Measurements from ENCODE around the gene DNAJC5. TPM values are rescaled to one million over a fixed set of nuclear protein-coding genes. Genes with fewer than 3 reads are reported as not detected.
"Not testable (repeated sequence)": the region's sequence is repeated elsewhere in the genome, so short reads cannot be mapped to it uniquely, and the experiment has no call there.

DNAJC5 gene
- total RNA-seq, 1 experiment from 2014 or later: 64.1 TPM

GRCh38 chr20:63908008-63908682, 13.2 kb downstream of the DNAJC5 start:
- DNase-seq (ENCODE audit: low read depth): no peak

DNA sequence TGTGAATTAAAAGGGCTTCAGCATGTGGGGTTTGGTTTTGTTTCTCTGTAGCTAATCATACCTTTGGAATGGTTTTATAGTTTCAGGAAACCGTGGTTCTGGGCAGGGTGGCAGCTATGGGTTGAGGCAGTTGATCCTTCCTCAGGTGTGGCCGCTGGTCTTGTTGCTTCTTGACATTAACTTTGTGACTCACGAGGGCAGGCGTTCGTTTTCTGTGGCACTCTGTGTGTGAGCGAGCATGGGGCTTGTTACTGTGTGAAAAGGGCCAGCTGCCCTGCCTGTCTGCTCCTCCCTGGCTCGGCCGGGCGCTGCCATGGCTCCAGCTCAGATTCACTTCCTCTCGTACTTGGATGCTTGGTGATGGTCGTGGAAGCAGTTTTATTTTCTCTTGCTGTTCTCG, 16.2 kb downstream of the DNAJC5 start:
- DNase-seq (ENCODE audit: low read depth): peak; percentile 72

- no peak for DNase-seq (ENCODE audit: low read depth)
Measured at GRCh38 chr20:63913768-63914167, 18.8 kb downstream of the DNAJC5 start.

DNA sequence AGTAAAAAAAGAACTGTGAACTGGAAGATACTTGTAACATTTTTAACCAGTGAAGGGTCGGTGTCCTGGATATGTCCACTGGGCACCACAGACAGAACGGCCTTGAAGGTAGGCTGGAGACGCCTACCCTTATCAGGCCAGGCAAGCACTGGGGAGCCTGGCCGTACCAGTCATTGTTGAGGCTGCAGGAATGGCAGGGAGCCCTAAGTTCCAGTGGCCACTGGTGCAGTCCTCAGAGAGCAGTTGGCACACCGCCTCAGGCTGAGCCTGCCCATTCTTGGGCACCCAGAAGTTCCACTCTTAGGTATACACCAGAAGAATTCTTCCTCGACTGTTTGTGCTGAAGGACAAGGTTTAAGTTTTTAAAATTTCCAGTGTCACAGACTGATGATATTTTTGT, 20.5 kb downstream of the DNAJC5 start:
- DNase-seq (ENCODE audit: low read depth): no peak

- DNase-seq (ENCODE audit: low read depth): not testable (repeated sequence)
Measured at GRCh38 chr20:63916371-63916939, 21.5 kb downstream of the DNAJC5 start.

DNA sequence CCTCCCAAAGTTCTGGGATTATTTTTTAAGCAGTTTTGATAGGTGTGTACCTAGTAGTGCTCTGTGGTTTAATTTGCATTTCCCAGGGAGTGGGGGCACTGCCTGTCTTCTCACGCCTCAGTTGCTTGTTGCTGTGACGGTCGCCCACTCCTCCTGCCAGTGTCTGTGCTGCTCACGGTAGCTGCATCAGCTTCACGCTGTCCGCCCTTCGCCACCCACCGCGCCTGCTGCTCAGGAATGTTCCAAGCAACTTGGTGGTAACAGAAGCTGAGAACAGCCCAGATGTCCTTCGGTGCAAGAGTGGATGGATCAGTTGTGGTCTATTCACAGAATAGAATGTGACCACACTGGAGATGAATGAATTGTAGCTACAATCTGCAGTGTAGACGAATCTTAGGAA, 22.9 kb downstream of the DNAJC5 start:
- DNase-seq (ENCODE audit: low read depth): no peak

DNA sequence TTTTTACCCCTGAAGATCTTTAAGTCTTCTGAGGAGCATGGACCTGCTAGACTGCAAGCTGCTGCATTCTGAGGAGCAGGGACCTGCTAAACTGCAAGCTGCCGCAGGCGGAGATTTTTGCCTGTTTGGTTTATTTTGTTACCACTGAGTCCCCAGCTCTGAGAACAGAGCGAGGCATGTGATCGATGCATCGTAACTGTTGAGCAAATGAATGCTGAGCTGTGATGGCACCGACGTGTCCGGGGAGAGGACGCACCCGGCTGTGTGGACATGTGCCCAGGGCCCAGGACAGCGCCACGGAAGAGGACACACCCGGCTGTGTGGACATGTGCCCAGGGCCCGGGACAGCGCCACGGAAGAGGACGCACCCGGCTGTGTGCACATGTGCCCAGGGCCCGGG, 24.2 kb downstream of the DNAJC5 start:
- DNase-seq (ENCODE audit: low read depth): no peak

DNA sequence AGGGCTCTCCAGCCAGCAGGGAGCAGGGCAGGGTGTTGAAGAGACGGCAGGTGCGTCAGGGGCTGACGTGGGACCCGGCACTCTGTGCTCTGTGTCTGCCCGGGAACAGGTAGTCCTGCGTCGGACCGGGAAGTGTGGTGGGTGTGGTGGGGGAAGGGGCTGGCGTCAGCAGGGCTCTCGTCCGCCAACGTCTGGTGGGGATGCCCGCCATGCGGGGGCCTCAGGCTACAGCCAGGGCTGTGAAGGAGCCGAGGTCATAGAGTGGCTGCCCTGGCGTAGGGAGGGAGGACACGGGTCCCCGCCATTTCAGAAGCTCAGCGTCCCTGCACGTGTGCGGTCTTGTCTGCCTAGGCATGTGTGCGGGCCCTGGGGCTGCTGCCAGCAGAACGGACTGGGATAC, 25.3 kb downstream of the DNAJC5 start:
- DNase-seq (ENCODE audit: low read depth): no peak

DNA sequence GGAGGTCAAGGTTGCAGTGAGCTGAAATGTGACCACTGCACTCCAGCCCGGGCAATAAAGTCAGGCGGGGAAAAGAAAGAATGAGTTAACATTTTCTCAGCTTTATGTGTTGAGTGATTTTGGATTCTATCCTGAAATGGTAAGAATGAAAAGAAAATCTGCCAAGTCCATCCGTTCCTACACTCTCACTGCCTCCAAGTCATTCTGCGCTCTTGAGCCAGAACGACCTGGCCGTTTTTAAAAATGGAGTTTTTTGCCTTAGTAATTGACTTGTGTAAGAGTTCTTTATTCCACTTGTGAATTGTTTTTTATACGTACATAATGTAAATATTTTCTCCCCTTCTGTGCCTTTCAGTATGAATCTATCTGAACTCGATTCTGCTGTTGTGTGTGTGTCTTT, 28.7 kb downstream of the DNAJC5 start:
- no peak for DNase-seq (ENCODE audit: low read depth)

GRCh38 chr20:63924241-63924640, 29.3 kb downstream of the DNAJC5 start:
- DNase-seq (ENCODE audit: low read depth): no peak

DNA sequence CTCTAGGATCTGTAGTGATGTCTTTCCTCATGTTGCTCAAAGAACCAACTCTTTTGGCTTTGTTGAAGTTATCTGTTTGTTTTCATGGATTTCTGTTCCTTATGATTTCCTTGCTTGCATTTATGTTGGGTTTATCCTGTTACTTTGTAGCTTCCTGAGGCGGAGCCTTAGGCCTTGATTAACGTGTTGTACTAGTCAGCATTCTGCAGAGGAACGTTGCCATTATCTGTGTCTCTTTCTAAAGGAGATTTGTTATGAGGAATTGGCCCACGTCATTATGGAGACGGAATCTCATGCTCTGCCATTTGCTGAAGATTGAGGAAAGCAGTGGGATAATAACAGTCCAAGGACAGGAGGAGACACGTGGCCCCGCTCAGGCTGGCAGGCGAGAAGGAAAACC, 31.4 kb downstream of the DNAJC5 start:
- DNase-seq (ENCODE audit: low read depth): no peak

DNA sequence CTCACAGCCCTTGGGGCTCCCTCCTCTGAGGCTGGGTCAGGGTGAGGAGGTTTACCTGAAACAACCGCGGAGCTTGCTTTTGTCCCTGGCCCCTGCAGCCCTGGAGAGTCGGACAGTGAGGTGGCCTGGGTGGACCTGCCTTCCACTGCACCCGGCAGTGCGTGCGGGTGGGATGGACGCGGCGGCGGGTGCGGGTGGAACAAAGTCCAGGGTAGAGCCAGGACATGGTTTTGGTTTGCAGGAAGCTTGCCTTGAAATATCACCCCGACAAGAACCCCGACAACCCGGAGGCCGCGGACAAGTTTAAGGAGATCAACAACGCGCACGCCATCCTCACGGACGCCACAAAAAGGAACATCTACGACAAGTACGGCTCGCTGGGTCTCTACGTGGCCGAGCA, 34.1 kb downstream of the DNAJC5 start:
- no peak for DNase-seq (ENCODE audit: low read depth)

GRCh38 chr20:63929473-63929883, 34.6 kb downstream of the DNAJC5 start:
- not testable (repeated sequence) for DNase-seq (ENCODE audit: low read depth)

GRCh38 chr20:63930971-63931553, 36.1 kb downstream of the DNAJC5 start:
- no peak for DNase-seq (ENCODE audit: low read depth)

GRCh38 chr20:63931735-63932134, 36.8 kb downstream of the DNAJC5 start:
- no peak for DNase-seq (ENCODE audit: low read depth)

DNA sequence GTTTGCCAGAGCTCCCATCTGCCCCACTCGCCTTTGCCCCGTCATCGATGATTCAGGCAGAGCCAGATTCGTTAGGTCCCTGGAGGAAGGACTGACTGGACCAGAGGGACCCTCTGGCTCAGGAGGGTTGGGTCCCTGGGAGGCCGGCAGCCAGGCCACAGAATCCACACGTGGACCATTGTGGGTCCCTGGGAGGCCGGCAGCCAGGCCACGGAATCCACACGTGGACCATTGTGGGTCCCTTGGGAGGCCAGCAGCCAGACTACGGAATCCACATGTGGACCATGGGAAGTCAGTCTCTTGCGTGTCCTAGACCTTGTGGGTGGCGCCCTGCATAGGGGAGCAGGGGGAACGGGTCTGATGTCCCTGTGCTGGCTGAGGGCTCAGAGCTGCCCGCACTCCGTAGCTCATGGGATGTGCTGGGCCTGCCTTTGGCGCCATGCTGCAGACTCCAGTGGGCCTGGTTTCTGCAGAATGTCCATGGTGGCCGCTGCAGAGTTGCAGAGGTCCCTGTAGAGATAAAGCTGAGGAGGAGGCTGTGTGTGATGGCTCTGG, 37.8 kb downstream of the DNAJC5 start:
- DNase-seq (ENCODE audit: low read depth): no peak

GRCh38 chr20:63933646-63934045, 38.7 kb downstream of the DNAJC5 start:
- no peak for DNase-seq (ENCODE audit: low read depth)

- no peak for DNase-seq (ENCODE audit: low read depth)
Measured at GRCh38 chr20:63934271-63935068, 39.5 kb downstream of the DNAJC5 start.

- DNase-seq (ENCODE audit: low read depth): no peak
Measured at GRCh38 chr20:63935447-63935846, 40.5 kb downstream of the DNAJC5 start.

DNA sequence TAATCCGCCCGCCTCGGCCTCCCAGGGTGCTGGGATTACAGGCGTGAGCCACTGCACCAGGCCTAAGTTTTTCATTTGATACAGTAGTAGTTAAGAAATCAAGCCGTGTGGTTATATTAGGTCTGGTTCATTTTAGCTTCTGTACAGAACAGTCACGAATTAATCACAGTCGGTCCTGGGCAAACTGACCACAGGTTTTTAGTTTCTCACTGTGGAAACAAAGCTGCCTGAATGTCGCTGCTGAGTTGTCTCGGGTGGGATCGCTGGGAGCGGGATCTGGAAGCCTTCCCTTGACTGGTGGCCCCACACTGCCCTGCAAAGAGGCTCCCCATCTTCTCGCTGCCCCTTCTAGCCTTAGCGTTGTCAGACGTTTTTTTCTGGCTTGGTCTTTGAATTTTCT, 42.7 kb downstream of the DNAJC5 start:
- DNase-seq (ENCODE audit: low read depth): no peak

DNA sequence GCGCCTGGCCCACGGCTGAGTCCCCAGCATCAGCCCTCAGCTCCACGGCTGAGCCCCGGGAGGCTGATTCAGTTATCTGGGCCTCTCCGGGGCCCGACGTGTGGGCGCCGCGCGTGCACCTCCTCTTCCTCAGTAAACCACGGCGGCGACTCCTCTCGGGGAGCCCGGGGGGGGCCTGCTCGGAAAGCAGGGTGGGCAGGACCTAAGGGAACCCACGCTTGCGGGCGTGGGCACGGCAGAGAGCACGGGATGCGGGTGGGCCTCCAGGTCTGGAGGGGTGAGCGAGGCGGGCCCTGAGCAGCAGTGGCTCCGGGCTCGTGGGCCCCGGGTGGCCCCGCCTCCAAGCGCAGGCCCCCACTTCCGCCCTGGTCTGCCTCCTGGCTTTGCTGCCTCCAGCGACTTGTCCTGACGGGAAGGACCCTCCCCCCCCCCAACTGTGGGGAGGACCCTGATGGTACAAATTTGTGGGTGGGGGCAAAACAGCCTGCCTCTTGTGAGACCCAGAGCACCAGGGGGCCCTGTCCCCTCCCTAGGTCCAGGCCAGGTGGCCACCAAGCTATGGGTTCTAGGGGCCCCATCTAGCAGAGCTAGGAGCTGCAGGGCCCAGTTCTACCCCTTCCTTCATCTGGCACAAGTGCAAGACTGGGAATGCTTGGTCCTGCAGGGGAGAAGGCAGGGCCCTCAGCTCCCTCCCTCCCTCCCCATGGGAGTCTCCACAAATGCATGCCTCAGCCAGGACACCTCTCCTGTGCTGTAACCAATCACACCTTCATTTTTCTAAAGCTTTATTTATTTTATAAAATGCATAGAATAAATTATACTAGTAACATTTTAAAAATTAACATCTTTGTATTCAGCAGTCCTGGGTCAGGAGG, 44.4 kb downstream of the DNAJC5 start:
- no peak for DNase-seq (ENCODE audit: low read depth)
